Nephron (organoid): ENCODE results near the gene DLG5.

Source experiments
- H3K27ac Mint-ChIP-seq, 3 experiments: 2 replicates each; pipeline ENCODE4 v1.8.0; 2020; ENCODE audit warnings: mixed read lengths in 3 of 3, mild to moderate bottlenecking in 2 of 3, moderate library complexity in 1 of 3
- H3K27me3 Mint-ChIP-seq: 2 replicates; pipeline ENCODE4 v1.8.0; 2021; ENCODE audit warnings: low read depth, mild to moderate bottlenecking, moderate library complexity, mixed read lengths
- H3K36me3 Mint-ChIP-seq: 2 replicates; pipeline ENCODE4 v1.8.0; 2020; ENCODE audit warnings: low read depth, mixed read lengths
- H3K4me1 Mint-ChIP-seq: 2 replicates; pipeline ENCODE4 v1.8.0; 2020; ENCODE audit warnings: mixed read lengths
- H3K4me3 Mint-ChIP-seq, 3 experiments: 2 replicates each; pipeline ENCODE4 v1.8.0; 2020; ENCODE audit warnings: mild to moderate bottlenecking in 3 of 3, mixed read lengths in 3 of 3, moderate library complexity in 2 of 3
- H3K9me3 Mint-ChIP-seq: 2 replicates; pipeline ENCODE4 v1.8.0; 2020; ENCODE audit warnings: mixed read lengths
- TF ChIP-seq, protein P1 (sequence below), 3 experiments: fragments of 200-600 bp; sonication (generic); IDR thresholded peaks; one replicate each; pipeline ENCODE4 v1.5.0; 2021; ENCODE audit warnings: antibody characterized with exemption in 3 of 3; ENCODE audit not compliant: unreplicated experiment in 3 of 3

DLG5 gene

DNA sequence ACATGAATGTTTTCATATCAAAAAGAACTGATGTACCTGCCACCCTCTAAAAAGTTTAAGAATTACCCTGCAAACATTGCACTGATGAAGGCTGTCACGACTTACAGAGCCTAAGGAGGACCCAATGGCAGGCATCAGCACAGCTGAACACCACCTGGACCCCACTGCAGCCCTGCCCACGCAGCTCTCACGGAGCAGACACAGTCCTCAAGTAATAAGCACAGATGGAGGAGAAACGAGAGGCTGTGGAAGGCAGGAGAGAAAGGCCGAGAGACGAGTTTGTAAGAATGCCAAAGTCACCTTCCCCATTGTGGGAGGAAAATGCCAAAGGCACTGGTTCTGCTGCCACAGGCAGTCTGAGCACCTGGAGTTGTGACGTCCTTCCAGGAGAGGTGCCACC, 135.0 kb downstream of the DLG5 start:
- Mint-ChIP-seq H3K9me3 (no peaks in the 10 kb centered on the region), H3K27me3 (no peaks in the 10 kb centered on the region), H3K36me3 (peaks cover 67% of the 10 kb centered on the region), H3K4me1 (no peaks in the 10 kb centered on the region), H3K4me3 (no peak overlapping the region), H3K27ac (no peak overlapping the region)
- TF ChIP-seq, protein P1, sequence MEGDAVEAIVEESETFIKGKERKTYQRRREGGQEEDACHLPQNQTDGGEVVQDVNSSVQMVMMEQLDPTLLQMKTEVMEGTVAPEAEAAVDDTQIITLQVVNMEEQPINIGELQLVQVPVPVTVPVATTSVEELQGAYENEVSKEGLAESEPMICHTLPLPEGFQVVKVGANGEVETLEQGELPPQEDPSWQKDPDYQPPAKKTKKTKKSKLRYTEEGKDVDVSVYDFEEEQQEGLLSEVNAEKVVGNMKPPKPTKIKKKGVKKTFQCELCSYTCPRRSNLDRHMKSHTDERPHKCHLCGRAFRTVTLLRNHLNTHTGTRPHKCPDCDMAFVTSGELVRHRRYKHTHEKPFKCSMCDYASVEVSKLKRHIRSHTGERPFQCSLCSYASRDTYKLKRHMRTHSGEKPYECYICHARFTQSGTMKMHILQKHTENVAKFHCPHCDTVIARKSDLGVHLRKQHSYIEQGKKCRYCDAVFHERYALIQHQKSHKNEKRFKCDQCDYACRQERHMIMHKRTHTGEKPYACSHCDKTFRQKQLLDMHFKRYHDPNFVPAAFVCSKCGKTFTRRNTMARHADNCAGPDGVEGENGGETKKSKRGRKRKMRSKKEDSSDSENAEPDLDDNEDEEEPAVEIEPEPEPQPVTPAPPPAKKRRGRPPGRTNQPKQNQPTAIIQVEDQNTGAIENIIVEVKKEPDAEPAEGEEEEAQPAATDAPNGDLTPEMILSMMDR (IDR thresholded peaks at IDR 0.05; ENCODE audit: unreplicated experiment in 3 of 3), result no peak

DNA sequence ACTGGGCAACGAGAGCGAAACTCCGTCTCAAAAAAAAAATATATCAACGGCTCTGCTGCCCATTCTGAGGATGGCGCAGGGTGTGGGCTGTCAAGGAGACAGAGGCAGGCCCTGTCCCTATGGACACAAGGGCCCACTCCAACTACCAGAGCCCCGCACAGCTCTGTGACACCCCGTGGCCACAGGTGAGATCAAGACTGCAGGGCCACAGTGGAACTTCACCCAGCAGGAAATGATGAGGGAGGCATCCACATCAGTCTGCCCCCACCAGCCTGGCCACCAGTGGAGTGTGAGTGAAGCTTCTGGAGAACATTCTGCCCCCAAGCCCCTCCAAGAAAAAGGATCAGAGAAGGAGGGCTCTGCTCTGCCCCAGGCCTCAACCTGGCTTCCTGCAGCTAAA, 136.7 kb downstream of the DLG5 start:
- TF ChIP-seq, protein P1 (IDR thresholded peaks at IDR 0.05; ENCODE audit: unreplicated experiment in 3 of 3), result no peak
- peaks cover 5% of the 10 kb centered on the region for H3K9me3 Mint-ChIP-seq
- no peaks in the 10 kb centered on the region for H3K27me3 Mint-ChIP-seq
- no peaks in the 10 kb centered on the region for H3K4me1 Mint-ChIP-seq
- no peak overlapping the region for H3K4me3 Mint-ChIP-seq
- H3K27ac Mint-ChIP-seq, result no peak overlapping the region
- peaks cover 77% of the 10 kb centered on the region for H3K36me3 Mint-ChIP-seq

DNA sequence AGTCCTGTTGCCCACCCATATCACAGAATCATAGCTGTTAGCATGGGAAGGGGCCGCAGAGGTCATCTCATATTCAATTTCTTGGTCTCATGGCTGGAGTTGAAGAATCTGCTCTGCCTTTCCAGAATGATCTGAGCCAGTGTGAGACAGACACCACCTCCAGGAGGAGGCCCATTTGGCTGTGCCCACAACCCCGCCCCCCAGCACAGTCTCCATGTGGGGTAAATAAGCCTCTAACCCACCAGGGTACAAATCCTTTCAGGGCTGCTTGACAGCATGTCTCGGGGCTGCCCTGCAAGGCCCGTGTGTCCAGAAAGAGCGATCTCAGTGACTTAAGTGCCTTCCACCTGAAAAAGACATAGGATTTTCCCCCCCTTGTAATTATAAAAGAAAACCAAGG, 137.5 kb downstream of the DLG5 start:
- peaks cover 82% of the 10 kb centered on the region for H3K36me3 Mint-ChIP-seq
- no peaks in the 10 kb centered on the region for H3K27me3 Mint-ChIP-seq
- no peak overlapping the region for H3K27ac Mint-ChIP-seq
- no peak overlapping the region for H3K4me3 Mint-ChIP-seq
- peaks cover 5% of the 10 kb centered on the region for H3K9me3 Mint-ChIP-seq
- no peaks in the 10 kb centered on the region for H3K4me1 Mint-ChIP-seq
- TF ChIP-seq, protein P1 (IDR thresholded peaks at IDR 0.05; ENCODE audit: unreplicated experiment in 3 of 3), result no peak

DNA sequence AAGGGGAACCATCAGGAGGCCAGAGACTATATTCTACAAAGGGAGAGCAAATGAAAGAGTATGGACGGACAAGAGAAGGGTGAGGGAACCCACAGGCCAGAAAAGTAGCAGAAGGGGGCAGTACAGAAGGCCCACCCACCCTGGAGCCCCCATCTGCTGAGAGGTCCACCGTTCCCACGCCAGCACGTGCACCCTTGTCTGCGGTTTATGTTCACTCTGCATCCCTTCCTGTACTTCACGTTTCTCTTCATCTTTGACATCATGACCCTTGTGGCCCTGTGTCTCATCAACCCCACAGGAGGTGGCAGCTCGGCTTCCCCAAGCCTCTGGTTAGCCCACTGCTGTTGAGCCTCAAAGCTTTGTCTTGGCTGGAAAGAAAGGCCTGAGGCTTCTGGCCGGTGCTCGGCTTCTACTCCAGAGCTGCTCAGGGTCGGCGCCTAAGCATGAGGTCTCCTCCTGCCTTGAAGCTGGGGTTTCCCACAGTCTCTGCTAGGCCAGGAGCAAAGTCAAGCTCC, 138.0 kb downstream of the DLG5 start:
- Mint-ChIP-seq H3K27me3 (no peaks in the 10 kb centered on the region), H3K36me3 (peaks cover 79% of the 10 kb centered on the region), H3K27ac (no peak overlapping the region), H3K4me1 (no peaks in the 10 kb centered on the region), H3K4me3 (no peak overlapping the region), H3K9me3 (peaks cover 5% of the 10 kb centered on the region)
- TF ChIP-seq, protein P1 (IDR thresholded peaks at IDR 0.05; ENCODE audit: unreplicated experiment in 3 of 3), result no peak

DNA sequence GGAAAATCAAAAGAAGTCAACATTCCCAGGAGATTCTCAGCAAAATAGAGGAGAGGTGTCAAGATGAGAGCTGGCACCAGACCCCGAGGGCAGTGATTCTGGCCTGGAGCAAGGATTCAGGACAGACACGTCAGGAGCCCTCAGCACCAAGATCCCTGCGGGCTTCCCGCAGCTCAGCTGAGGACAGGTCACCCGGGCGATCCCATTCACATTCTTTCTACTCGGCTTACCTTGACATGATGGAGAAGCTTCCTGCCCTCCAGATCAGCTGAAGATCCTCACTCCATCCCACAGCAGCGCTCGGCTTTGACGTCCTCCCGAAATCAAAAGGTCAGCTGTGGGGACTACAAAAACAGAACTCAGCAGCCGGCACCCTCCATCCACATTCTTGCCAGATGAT, 139.1 kb downstream of the DLG5 start:
- TF ChIP-seq, protein P1 (IDR thresholded peaks at IDR 0.05; ENCODE audit: unreplicated experiment in 3 of 3), result no peak
- Mint-ChIP-seq H3K9me3 (peaks cover 5% of the 10 kb centered on the region), H3K27ac (no peak overlapping the region), H3K27me3 (no peaks in the 10 kb centered on the region), H3K4me3 (no peak overlapping the region), H3K4me1 (no peaks in the 10 kb centered on the region), H3K36me3 (peaks cover 73% of the 10 kb centered on the region)

DNA sequence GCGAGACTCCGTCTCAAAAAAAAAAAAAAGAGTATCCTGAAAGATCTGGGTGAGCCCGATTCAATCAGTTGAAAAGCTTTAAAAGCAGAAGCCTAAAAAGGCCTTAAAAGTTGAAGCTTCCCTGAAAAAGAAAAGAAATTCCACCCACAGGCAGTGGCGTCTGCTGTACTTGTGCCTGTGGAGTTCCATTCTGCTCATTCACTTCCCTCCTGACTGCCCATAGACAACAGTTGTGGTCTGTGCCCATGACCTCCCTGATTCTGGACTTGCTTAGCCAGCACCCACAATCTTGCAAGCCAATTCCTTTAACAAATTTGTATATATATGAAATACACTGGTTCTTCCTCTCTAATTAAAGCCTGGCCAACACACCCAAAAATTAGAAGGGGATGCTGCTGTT, 141.7 kb downstream of the DLG5 start:
- TF ChIP-seq, protein P1 (IDR thresholded peaks at IDR 0.05; ENCODE audit: unreplicated experiment in 3 of 3), result no peak
- H3K9me3 Mint-ChIP-seq, result peaks cover 5% of the 10 kb centered on the region
- no peak overlapping the region for H3K4me3 Mint-ChIP-seq

More for the DNA sequence above, 141.7 kb downstream of the DLG5 start:
- H3K36me3 Mint-ChIP-seq, result peaks cover 83% of the 10 kb centered on the region
- H3K4me1 Mint-ChIP-seq, result no peaks in the 10 kb centered on the region
- H3K27me3 Mint-ChIP-seq, result no peaks in the 10 kb centered on the region
- no peak overlapping the region for H3K27ac Mint-ChIP-seq
